Tibial nerve (tissue), 4 donors: ENCODE results near the gene CRISPLD2.

Experiments used
- CTCF ChIP-seq, 5 experiments: fragments of 200-600 bp in 3 of 5; fragments of 450-650 bp in 2 of 5; sonication (generic) in 3 of 5; IDR thresholded peaks; one replicate each; pipeline ENCODE4 v1.5.1; 2016 to 2019; ENCODE audit warnings: antibody characterized with exemption in 5 of 5, mild to moderate bottlenecking in 3 of 5, moderate library complexity in 2 of 5
- EP300 ChIP-seq, 2 donors: sonication (generic); formaldehyde crosslinking; IDR thresholded peaks; one replicate each; pipeline ENCODE4 v1.6.1; 2017; ENCODE audit warnings: antibody characterized with exemption in 2 of 2, mild to moderate bottlenecking in 1 of 2
- POLR2A ChIP-seq, 2 donors: fragments of 450-650 bp; IDR thresholded peaks; one replicate each; pipeline ENCODE4 v1.6.1; 2017; ENCODE audit warnings: antibody characterized with exemption in 2 of 2, mild to moderate bottlenecking in 2 of 2, moderate library complexity in 2 of 2

GRCh38 chr16:84790301-84790700 is 29.5 kb upstream of the CRISPLD2 start:
- TF ChIP-seq CTCF (IDR thresholded peaks at IDR 0.05) (no peak), EP300 (IDR thresholded peaks at IDR 0.05) (no peak), POLR2A (IDR thresholded peaks at IDR 0.05) (no peak)
